Activated CD8-positive, alpha-beta memory T cell treated with anti-CD3 and anti-CD28 coated beads for 1 hour (primary cell): ENCODE results near the gene MYH7B.

ENCODE experiments used
- DNase-seq, 2 donors: peaks; one replicate each; pipeline ENCODE4 v3.0.0-alpha.2; 2020; ENCODE audit warnings: low read depth in 1 of 2; ENCODE audit errors: extremely low read depth in 1 of 2

Gene MYH7B

DNA sequence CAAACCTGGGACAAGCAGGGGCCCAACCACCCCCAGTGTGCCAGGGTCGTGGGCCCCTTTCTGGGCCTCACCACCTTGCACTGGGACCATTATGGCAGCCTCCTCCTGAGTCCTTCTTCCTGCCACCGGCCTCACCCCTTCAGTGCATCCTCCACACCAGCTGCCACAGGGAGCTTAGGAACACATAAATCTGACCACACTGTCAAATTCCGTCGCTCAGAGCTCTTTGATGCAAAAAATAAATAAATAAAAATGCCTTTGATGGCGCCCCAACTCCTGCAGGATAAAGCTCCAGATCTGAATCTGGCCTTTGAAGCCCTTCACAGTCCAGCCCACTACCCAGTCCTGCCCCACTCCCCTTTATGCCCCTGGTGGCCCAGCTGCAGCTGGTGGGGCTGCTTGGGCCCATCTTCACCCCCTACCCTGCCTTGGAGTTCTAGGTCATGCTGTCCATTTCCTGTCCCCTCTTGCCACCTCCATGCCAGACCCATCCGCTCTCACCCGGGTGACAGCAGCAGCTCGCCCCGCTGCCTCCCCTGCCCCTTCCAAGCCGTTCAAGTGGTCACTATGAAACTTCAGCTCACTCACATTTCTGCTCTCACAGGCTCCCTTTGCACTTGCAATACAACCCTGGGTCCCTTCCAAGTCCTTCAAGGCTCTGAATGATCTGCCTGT lies 16.0 kb downstream of the MYH7B start:
- DNase-seq, result no peak

GRCh38 chr20:34974246-34974645 lies 18.6 kb downstream of the MYH7B start:
- DNase-seq, result no peak

- DNase-seq, result no peak
Observed at GRCh38 chr20:34976286-34976685, 20.6 kb downstream of the MYH7B start.

GRCh38 chr20:34977365-34978091 lies 21.9 kb downstream of the MYH7B start:
- DNase-seq, result no peak

DNA sequence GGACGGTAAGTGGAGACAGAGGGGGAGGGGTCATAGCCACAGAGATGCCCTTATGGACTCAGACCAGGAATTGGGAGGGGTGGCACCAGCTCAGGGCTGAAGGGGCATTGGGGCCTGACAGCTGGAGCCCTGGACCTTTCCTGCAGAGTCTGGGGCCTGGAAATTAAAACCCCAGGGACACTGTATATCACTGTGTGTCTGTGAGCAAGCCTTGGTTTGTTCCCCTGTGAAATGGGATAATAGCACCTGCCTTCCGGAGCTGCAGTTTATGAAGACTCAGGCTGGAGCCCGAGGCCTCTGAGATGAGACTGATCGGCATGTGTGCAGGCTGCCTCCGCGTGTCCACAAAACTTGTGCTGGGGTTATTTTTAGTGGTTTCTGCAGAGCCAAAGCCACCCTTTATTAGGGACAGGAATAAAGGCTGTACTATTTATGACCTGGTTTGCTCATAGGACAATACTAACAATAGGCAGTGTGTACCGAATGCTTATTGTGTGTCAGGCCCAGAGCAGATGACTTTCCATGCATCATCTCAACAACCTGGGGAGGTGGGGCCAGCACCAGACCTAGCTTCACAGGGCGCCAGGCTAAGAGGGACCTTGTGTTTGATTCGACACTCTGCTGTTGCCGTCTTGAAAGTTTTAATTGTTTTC lies 22.6 kb downstream of the MYH7B start:
- no peak for DNase-seq

DNA sequence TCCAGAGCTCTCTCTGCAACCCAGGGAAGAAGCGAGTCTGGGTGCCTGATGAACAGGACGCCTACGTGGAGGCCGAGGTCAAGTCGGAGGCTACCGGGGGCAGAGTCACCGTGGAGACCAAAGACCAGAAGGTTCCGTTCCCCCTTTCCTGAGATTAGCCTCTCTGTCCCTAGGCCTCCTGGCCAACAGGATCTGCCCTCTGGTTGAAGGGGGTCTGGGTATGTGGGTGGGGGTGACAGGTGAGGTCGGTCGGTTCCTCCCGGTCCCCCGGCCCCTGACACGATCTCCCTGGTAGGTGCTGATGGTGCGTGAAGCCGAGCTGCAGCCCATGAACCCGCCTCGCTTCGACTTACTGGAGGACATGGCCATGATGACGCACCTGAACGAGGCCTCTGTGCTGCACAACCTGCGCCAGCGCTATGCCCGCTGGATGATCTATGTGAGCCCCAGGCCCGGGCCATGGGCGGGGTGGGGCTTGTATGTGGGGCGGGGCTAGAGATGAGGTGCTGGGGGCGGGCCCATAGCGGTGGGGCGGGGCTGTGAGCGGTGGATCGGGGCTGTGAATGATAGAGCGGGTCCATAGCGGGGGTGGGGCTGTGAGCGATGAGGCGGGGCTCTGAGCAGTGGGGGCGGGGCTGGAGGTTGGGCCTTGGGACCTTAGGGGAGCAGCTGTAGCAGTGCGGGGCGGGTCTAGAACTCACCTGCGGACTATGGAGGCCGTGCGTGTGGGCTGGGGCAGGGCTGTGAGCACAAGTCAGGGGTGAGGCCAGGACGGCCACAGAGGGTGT lies 23.9 kb downstream of the MYH7B start:
- no peak for DNase-seq

- no peak for DNase-seq
Observed at GRCh38 chr20:34980543-34981233, 25.0 kb downstream of the MYH7B start.

DNA sequence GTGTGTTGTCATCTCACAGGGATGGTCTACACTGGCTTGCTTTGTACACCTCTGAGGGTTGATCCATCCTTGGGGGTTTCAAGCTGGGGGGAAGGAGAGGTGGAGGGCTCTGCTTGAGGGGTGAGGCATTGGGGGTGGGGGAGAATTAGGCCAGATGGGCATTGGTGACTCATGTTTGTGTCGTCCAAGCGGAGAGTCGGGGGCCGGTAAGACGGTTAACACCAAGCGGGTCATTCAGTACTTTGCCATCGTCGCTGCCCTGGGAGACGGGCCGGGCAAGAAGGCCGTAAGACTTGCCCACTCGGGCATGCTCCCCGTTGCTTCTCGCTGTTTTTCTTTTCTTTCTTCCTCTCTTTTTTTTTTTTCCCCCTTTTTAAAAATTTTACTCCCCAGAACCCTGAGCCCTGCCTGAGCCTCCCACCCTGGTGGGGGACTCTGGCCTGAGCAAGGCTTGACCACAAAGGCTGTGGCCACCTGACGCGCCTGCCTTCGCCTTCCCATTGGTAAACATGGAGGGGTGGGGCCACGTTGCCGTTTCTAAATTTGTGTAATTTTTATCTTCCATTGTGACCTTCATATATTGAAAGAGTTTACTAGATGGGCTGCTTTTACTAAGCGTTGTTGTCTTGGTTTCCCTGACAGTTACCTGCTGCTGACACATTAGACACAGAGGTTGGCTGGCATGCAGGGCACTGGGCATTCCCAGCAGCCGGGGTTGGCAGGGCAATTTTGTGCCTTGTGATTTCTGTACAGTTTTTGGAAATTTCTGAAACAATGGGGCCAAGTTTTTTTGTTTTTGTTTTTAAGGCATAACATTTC lies 26.8 kb downstream of the MYH7B start:
- no peak for DNase-seq

DNA sequence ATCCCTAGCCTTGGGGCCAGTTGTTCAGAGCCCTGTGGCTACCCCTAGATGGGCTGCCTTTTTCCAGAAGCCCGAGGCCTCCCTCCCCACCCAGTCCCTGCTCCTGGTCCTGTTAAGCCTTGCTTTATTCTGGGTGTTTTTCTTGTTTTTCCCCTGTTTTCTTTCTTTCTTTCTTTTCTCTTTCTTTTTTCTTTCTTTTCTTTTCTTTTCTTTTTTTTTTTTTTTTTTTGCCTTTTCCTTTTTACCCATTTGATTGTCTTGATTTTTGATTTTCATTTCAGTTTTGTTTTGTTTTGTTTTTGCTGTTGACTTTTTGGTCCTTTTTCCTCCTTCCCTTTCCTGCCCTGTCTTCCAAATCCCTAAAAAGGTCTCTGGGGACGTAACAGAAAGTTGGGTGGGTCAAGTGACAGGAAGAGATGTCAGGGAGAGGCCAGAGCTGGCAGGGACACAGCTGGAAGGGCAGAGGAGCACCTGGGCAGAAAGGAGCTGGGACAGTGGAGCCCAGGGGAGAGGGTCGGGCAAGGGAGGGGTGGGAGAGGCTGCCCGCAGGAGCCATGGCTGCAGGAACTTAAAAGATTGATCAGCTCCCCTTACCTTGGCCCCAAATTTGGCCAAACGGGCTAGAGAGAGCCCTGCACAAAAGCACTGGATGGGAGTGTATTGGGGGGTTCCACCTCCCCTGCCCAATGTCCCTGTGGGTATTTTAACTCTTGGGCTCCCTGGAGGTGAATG lies 27.6 kb downstream of the MYH7B start:
- DNase-seq, result no peak

- DNase-seq, result no peak
Observed at GRCh38 chr20:34983995-34984735, 28.5 kb downstream of the MYH7B start.

- DNase-seq, result no peak
Observed at GRCh38 chr20:34984756-34985261, 29.1 kb downstream of the MYH7B start.

- no peak for DNase-seq
Observed at GRCh38 chr20:34985461-34986310, 30.0 kb downstream of the MYH7B start.

- no peak for DNase-seq
Observed at GRCh38 chr20:34986311-34987287, 30.9 kb downstream of the MYH7B start.

DNA sequence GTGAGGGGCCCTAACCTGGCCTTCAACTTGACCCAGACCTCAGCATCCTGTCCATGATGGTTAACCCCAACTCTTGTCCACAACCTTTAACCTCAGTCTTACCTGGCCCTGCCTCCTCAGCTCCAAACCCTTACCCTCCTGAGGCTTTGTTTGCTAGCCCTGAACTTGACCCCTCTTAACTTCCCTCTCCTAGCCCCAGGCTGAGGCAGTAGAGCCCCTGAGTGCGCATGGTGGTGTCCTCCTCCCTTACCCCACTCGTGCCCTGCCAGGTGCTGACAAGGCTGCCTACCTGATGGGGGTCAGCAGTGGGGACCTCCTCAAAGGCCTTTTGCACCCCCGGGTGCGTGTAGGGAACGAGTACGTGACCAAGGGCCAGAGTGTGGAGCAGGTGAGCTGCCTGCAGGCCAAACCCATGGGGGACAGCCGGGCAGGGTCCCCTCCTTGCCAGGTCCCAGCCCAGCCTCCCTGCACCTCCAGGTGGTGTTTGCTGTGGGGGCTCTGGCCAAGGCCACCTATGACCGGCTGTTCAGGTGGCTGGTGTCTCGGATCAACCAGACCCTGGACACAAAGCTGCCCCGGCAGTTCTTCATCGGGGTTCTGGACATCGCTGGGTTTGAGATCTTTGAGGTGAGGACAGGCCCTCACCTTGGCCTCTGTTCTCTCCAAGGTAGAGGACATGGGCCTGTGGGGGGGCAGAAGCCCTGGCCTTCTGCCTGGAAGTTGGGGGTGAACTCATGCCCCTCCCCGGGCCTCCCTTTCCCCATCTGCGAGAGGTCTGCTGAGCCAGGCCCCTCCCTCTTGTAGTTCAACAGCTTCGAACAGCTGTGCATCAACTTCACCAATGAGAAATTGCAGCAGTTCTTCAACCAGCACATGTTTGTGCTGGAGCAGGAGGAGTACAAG lies 31.9 kb downstream of the MYH7B start:
- DNase-seq, result no peak

GRCh38 chr20:34988191-34988540 lies 32.5 kb downstream of the MYH7B start:
- DNase-seq, result no peak
